ENCODE data around the gene IL33. TPM values are rescaled to one million over a fixed set of nuclear protein-coding genes. Genes with fewer than 3 reads are reported as not detected.

Gene IL33
- total RNA-seq, 1 experiment from 2014 or later: not detected

GRCh38 chr9:6229186-6229585 is 13.6 kb downstream of the IL33 start:
- no peak for DNase-seq (ENCODE audit: low read depth in 1 of 2, low spot score in 2 of 2)
- H3K4me3 ChIP-seq: no peak overlapping the region
- no peak overlapping the region for H3K27ac ChIP-seq
- H3K9me3 ChIP-seq (replicated peaks): no peaks in the 10 kb centered on the region
- no peaks in the 10 kb centered on the region for H3K27me3 ChIP-seq (replicated peaks)
- no peaks in the 10 kb centered on the region for H3K36me3 ChIP-seq
- H3K4me1 ChIP-seq (replicated peaks): no peaks in the 10 kb centered on the region

- Histone ChIP-seq H3K27me3 (replicated peaks) (no peaks in the 10 kb centered on the region), H3K9me3 (replicated peaks) (no peaks in the 10 kb centered on the region), H3K4me3 (no peak overlapping the region), H3K36me3 (no peaks in the 10 kb centered on the region), H3K27ac (no peak overlapping the region), H3K4me1 (replicated peaks) (no peaks in the 10 kb centered on the region)
- DNase-seq (ENCODE audit: low read depth in 1 of 2, low spot score in 2 of 2): no peak
Observed at GRCh38 chr9:6229619-6230018, 14.0 kb downstream of the IL33 start.

GRCh38 chr9:6230037-6230780 is 14.6 kb downstream of the IL33 start:
- no peak overlapping the region for H3K4me3 ChIP-seq
- H3K9me3 ChIP-seq (replicated peaks): no peaks in the 10 kb centered on the region
- H3K27ac ChIP-seq: no peak overlapping the region
- H3K36me3 ChIP-seq: no peaks in the 10 kb centered on the region
- no peak for DNase-seq (ENCODE audit: low read depth in 1 of 2, low spot score in 2 of 2)
- no peaks in the 10 kb centered on the region for H3K4me1 ChIP-seq (replicated peaks)
- H3K27me3 ChIP-seq (replicated peaks): no peaks in the 10 kb centered on the region

GRCh38 chr9:6232336-6232945 is 16.8 kb downstream of the IL33 start:
- Histone ChIP-seq H3K4me3 (no peak overlapping the region), H3K4me1 (replicated peaks) (no peaks in the 10 kb centered on the region), H3K27me3 (replicated peaks) (no peaks in the 10 kb centered on the region), H3K9me3 (replicated peaks) (no peaks in the 10 kb centered on the region), H3K27ac (no peak overlapping the region), H3K36me3 (no peaks in the 10 kb centered on the region)
- DNase-seq (ENCODE audit: low read depth in 1 of 2, low spot score in 2 of 2): no peak

- Histone ChIP-seq H3K36me3 (no peaks in the 10 kb centered on the region), H3K4me1 (replicated peaks) (no peaks in the 10 kb centered on the region), H3K9me3 (replicated peaks) (no peaks in the 10 kb centered on the region), H3K27me3 (replicated peaks) (no peaks in the 10 kb centered on the region), H3K4me3 (no peak overlapping the region), H3K27ac (no peak overlapping the region)
- DNase-seq (ENCODE audit: low read depth in 1 of 2, low spot score in 2 of 2): no peak
Observed at GRCh38 chr9:6234014-6234413, 18.4 kb downstream of the IL33 start.

GRCh38 chr9:6237267-6237666 is 21.7 kb downstream of the IL33 start:
- no peaks in the 10 kb centered on the region for H3K36me3 ChIP-seq
- H3K27ac ChIP-seq: no peak overlapping the region
- H3K4me1 ChIP-seq (replicated peaks): no peaks in the 10 kb centered on the region
- no peaks in the 10 kb centered on the region for H3K9me3 ChIP-seq (replicated peaks)
- H3K27me3 ChIP-seq (replicated peaks): no peaks in the 10 kb centered on the region
- no peak for DNase-seq (ENCODE audit: low read depth in 1 of 2, low spot score in 2 of 2)
- H3K4me3 ChIP-seq: no peak overlapping the region

GRCh38 chr9:6239048-6239461 is 23.4 kb downstream of the IL33 start:
- H3K4me1 ChIP-seq (replicated peaks): peaks cover 12% of the 10 kb centered on the region
- no peaks in the 10 kb centered on the region for H3K36me3 ChIP-seq
- no peaks in the 10 kb centered on the region for H3K27me3 ChIP-seq (replicated peaks)
- no peaks in the 10 kb centered on the region for H3K9me3 ChIP-seq (replicated peaks)
- DNase-seq (ENCODE audit: low read depth in 1 of 2, low spot score in 2 of 2): no peak
- H3K4me3 ChIP-seq: no peak overlapping the region
- H3K27ac ChIP-seq: no peak overlapping the region

- Histone ChIP-seq H3K36me3 (no peaks in the 10 kb centered on the region), H3K27me3 (replicated peaks) (no peaks in the 10 kb centered on the region), H3K27ac (no peak overlapping the region), H3K4me1 (replicated peaks) (peaks cover 17% of the 10 kb centered on the region), H3K9me3 (replicated peaks) (no peaks in the 10 kb centered on the region), H3K4me3 (no peak overlapping the region)
- DNase-seq (ENCODE audit: low read depth in 1 of 2, low spot score in 2 of 2): no peak
Observed at GRCh38 chr9:6239694-6240093, 24.1 kb downstream of the IL33 start.

- no peak overlapping the region for H3K4me3 ChIP-seq
- H3K27ac ChIP-seq: no peak overlapping the region; the same call in 1 of the 2 replicates
- H3K36me3 ChIP-seq: no peaks in the 10 kb centered on the region
- peaks cover 17% of the 10 kb centered on the region for H3K4me1 ChIP-seq (replicated peaks)
- H3K9me3 ChIP-seq (replicated peaks): no peaks in the 10 kb centered on the region
- DNase-seq (ENCODE audit: low read depth in 1 of 2, low spot score in 2 of 2): peak; percentile 46 to 59
- no peaks in the 10 kb centered on the region for H3K27me3 ChIP-seq (replicated peaks)
Observed at GRCh38 chr9:6243746-6244145, 28.1 kb downstream of the IL33 start.

- Histone ChIP-seq H3K27ac (no peak overlapping the region), H3K27me3 (replicated peaks) (no peaks in the 10 kb centered on the region), H3K36me3 (no peaks in the 10 kb centered on the region), H3K9me3 (replicated peaks) (no peaks in the 10 kb centered on the region), H3K4me3 (no peak overlapping the region), H3K4me1 (replicated peaks) (peaks cover 17% of the 10 kb centered on the region)
- DNase-seq (ENCODE audit: low read depth in 1 of 2, low spot score in 2 of 2): no peak
Observed at GRCh38 chr9:6247266-6247665, 31.7 kb downstream of the IL33 start.

GRCh38 chr9:6268826-6269397 is 53.3 kb downstream of the IL33 start:
- no peaks in the 10 kb centered on the region for H3K4me1 ChIP-seq (replicated peaks)
- no peak for DNase-seq (ENCODE audit: low read depth in 1 of 2, low spot score in 2 of 2)
- H3K27ac ChIP-seq: no peak overlapping the region
- H3K4me3 ChIP-seq: no peak overlapping the region
- H3K36me3 ChIP-seq: no peaks in the 10 kb centered on the region
- no peaks in the 10 kb centered on the region for H3K27me3 ChIP-seq (replicated peaks)
- no peaks in the 10 kb centered on the region for H3K9me3 ChIP-seq (replicated peaks)

GRCh38 chr9:6270896-6271295 is 55.3 kb downstream of the IL33 start:
- H3K27ac ChIP-seq: no peak overlapping the region
- no peaks in the 10 kb centered on the region for H3K4me1 ChIP-seq (replicated peaks)
- no peaks in the 10 kb centered on the region for H3K9me3 ChIP-seq (replicated peaks)
- H3K36me3 ChIP-seq: no peaks in the 10 kb centered on the region
- H3K4me3 ChIP-seq: no peak overlapping the region
- H3K27me3 ChIP-seq (replicated peaks): no peaks in the 10 kb centered on the region
- no peak for DNase-seq (ENCODE audit: low read depth in 1 of 2, low spot score in 2 of 2)

- Histone ChIP-seq H3K36me3 (no peaks in the 10 kb centered on the region), H3K4me3 (no peak overlapping the region), H3K27me3 (replicated peaks) (no peaks in the 10 kb centered on the region), H3K4me1 (replicated peaks) (no peaks in the 10 kb centered on the region), H3K27ac (no peak overlapping the region), H3K9me3 (replicated peaks) (no peaks in the 10 kb centered on the region)
- DNase-seq (ENCODE audit: low read depth in 1 of 2, low spot score in 2 of 2): no peak
Observed at GRCh38 chr9:6271508-6272228, 56.1 kb downstream of the IL33 start.

GRCh38 chr9:6272229-6272598 is 56.6 kb downstream of the IL33 start:
- no peaks in the 10 kb centered on the region for H3K4me1 ChIP-seq (replicated peaks)
- no peaks in the 10 kb centered on the region for H3K36me3 ChIP-seq
- no peak for DNase-seq (ENCODE audit: low read depth in 1 of 2, low spot score in 2 of 2)
- no peaks in the 10 kb centered on the region for H3K27me3 ChIP-seq (replicated peaks)
- no peaks in the 10 kb centered on the region for H3K9me3 ChIP-seq (replicated peaks)
- no peak overlapping the region for H3K4me3 ChIP-seq
- H3K27ac ChIP-seq: no peak overlapping the region

Measured in SJSA1 (cell line).